ENCODE measurements around the gene HSD11B1L.
A peak's percentile ranks its signal among the peaks of the same experiment; 100 is the strongest.
"Not testable (repeated sequence)": the region's sequence is repeated elsewhere in the genome, so short reads cannot be mapped to it uniquely, and the experiment has no call there.

The HSD11B1L gene

DNA sequence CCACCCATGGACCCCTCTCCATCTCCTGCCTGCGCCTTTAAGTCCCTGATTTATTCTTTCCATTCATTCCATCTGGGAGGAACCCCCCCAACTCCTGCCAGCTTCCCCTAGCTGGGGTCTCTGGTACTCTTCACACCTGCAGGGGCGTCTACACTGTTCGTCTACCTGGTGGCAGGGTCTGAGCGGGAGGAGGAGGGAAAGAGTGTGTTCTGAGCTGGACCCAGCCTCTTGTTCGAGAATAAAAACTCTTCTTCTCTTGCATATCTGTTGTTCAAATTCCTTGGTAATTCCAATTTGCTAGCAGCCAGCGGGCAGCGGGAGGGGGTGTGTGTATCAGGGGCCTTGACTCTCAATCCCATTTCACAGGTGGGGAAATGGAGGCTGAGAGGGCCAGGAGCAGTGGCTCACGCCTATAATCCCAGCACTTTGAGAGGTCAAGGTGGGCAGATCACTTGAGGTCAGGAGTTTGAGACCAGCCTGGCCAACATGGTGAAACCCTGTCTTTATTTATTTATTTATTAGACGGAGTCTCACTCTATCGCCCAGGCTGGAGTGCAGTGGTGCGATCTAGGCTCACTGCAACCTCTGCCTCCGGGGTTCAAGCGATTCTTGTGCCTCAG, 7.5 kb downstream of the HSD11B1L start:
- not testable (repeated sequence) for DNase-seq

DNA sequence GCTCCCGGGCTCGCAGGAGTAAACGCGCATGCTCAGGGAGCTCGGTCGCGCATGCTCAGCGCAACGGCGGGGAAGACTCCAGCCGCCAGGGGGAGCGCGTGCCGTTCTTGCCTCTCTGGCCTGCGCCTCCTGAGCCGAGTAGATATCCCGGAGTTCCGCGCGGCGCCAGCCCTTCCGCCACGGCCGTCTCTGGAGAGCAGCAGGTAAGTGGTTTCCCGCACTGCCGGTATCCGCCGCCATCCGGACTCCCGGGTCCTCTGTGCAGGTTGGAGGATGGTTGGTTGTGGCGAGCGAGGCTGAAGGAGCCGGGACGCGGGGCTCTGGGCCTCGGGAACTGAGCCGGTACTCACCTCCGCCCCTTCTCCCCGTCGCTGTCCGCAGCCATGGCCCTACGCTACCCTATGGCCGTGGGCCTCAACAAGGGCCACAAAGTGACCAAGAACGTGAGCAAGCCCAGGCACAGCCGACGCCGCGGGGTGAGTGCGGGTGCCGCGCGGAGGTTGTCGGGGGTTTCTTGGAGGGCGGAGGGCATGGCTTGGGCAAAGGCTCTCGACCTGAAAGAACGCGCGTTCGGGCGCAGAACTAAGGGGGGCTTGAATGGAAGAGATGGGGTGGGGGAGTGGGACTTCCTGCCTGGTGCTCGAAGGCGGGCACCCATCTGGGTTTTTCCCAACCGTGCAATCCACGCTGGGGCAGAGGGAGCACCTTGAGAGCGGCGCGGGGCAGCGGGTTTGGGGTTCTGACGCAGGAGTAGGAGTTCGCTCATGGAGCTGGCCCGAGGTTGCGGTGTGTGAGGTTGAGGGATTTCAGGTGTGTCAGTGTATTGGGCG, 9.5 kb downstream of the HSD11B1L start, which contains the start of gene RPL36:
Gene RPL36, plus strand, starts transcription at position 171 of the 830 bp plus-strand sequence. Its CDS starts 213 bp downstream, at position 384.
- DNase-seq: peak; percentile 95

- no peak for DNase-seq
Measured at GRCh38 chr19:5690955-5691821, 10.4 kb downstream of the HSD11B1L start.

DNA sequence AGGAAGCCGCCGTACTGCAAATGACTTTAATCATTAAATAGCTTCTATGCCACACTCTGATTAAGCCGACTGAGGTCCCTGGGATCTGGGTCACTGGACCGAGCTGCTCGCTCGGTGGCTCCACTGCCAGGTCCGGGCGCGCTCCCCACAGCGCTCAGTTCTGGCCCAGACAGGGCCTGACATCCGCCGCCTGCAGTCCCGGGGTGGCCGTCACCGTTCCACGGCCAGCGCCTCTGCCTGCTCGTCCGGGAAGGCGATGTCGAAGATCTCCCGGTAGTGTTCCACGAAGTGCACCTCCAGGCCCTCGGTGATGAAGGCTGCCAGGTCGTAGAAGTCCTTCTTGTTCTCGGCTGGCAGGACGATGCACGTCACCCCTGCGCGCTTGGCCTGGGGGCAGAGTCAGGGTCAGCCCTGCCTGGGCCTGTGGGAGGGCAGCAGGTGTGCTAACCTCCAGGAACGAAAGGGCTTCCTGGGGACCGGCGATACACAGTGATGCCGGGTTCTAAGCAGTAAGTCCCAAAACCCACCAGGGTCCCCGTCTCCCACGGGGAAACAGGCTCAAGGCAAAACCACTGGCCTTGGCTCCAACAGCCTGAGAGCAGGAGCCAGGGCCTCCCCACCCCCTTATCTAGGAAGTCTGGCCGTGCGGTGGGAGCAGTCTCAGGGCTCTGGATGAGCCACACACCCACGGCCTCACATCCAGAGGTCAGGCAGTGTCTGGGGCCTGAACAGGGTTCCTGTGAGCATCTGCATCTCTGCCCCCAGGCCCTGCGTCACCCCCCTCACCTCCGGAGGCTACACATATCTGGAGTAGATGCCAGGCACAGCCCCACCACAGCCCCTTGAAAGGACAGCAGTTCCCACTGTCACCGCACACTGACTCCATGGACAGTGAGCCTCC, 11.2 kb downstream of the HSD11B1L start:
- DNase-seq: no peak

GRCh38 chr19:5692723-5693194, 11.9 kb downstream of the HSD11B1L start:
- DNase-seq: no peak

- no peak for DNase-seq
Measured at GRCh38 chr19:5693195-5694166, 12.7 kb downstream of the HSD11B1L start.

- no peak for DNase-seq
Measured at GRCh38 chr19:5694167-5694955, 13.5 kb downstream of the HSD11B1L start.

- no peak for DNase-seq
Measured at GRCh38 chr19:5694956-5695648, 14.3 kb downstream of the HSD11B1L start.

DNA sequence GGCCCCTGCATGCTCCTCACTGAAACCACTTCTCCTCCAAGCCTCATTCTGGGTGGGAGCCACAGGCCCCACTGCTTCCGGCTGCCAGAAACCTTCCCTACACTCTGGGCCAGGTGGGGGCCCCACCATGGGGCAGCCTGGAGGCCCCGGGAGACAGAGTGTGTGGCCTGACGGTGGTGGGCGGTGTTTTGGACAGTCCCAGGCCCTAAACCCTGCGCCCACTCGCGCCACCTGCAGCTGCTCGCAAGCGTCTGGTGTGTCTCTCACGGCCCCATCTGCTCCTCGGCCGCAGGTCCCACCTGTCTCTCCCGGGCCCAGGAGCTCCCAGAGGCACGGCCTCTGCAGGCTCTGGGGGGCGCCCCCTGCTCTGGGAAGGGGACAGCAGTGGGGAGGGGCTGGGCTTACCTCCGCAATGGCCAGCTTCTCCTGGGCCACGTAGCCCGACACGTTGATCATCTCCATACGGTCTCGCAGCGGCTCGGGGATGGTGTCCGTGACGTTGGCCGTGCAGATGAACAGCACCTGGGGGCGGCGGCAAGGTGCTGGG, 14.9 kb downstream of the HSD11B1L start:
- no peak for DNase-seq

DNA sequence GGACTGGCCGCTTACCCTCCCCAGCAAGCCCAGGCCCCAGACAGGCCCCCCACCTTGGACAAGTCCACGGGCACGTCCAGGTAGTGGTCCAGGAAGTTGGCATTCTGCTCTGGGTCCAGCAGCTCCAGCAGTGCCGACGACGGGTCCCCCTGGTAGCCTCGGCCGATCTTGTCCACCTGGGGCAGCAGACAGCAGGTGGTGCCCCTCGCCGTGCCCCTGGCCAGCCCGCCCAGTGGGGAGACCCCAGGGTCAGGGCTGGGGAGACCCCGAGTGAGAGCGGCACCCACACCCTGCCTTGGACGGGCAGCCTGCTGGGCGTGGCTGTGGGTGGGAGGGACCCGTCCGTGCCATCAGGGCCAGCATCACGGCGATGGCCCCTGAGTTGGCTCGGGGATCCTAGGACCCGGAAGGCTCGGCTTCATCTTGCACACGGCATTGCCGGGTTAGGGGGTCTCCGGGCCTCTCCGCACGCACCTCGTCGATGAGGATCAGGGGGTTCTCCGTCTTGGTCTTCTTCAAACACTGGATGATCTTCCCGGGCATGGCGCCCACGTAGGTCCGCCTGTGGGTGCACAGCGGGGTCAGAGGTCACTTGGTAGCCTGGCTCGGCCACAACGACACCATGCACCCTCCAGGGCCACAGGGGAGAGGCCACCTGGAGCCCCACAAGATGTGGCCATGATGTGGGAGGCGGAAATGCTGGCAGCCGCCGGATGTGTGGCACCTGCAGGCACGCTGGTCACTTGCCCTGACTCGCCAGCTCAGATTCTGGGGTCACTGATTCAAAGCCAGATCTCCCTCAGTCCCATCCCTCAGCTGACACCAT, 15.6 kb downstream of the HSD11B1L start:
- no peak for DNase-seq

GRCh38 chr19:5697022-5697889, 16.4 kb downstream of the HSD11B1L start:
- no peak for DNase-seq

- no peak for DNase-seq
Measured at GRCh38 chr19:5697890-5698634, 17.2 kb downstream of the HSD11B1L start.

DNA sequence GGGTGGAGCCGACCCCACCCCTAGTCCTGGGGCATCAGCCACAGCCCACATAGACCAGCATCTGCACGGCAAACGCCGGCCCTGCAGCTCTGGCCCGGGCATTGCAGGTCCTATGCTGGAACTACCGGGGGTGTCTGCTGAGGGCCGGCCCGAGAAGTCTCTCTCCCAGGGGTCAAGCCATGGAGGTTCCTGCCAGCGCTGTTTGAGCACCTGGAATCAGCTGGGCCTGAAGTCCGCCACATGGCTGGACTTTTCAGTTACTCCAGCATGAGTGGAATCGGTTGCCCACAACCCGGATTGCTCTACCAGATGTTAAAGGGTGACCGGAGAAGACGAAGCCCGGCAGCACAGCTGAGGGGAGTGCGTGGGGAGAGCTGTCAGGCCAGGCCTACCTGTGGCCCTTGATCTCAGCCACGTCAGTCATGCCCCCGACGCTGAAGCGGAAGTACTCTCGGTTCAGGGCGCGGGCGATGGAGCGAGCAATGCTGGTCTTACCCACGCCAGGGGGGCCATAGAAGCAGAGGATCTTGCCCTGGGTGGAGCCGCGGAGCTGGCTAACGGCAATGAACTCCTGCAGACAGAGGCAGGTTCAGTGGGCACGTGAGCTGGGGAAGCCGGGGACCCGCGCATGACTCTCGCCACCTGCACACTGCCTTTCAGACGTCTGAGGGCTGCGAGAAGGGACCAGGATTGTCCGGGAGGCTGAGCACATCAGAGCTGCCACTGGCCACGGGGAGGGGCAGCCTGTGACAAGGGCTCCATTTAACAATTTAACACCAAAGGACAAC, 18.0 kb downstream of the HSD11B1L start:
- DNase-seq: no peak

DNA sequence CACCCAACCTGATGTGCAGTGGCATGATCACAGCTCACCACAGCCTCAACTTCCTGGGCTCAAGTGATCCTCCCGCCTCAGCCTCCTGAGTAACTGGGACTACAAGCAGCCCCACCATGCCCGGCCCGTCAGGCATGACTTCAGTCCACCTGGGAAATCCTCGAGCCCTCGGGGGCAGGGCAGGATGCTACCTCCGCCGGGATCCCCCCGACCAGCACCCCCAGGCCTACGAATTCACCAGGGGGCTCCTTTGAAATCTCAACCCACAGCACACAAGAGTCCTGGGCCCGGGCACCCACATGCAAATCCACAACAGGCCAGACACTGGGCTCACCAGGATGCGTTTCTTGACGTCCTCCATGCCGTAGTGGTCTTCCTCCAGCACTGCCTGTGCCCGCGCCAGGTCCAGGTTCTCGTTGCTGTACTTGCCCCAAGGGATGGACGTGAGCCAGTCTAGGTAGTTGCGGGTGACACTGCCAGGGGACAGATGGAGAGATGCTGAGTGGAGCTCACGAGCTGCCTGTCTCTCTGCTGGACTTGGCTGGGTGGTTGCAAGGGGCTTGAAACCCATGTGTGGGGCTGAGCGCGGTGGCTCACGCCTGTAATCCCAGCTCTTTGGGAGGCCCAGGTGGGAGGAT, 19.7 kb downstream of the HSD11B1L start:
- no peak for DNase-seq

DNA sequence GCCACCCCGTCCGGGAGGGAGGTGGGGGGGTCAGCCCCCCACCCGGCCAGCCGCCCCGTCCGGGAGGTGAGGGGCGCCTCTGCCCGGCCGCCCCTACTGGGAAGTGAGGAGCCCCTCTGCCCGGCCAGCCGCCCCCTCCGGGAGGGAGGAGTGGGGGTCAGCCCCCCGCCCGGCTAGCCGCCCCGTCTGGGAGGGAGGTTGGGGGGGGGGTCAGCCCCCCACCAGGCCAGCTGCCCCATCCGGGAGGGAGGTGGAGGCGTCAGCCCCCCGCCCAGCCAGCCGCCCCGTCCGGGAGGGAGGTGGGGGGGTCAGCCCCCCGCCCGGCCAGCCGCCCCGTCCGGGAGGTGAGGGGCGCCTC, 21.2 kb downstream of the HSD11B1L start:
- DNase-seq: not testable (repeated sequence)

Data from midbrain (tissue), 1 donor.